Upper lobe of left lung (tissue), 4 donors: ENCODE data around the gene MFSD6.

ENCODE experiments used
- EP300 ChIP-seq, 4 donors: sonication (generic); formaldehyde crosslinking; IDR thresholded peaks; one replicate each; pipeline ENCODE4 v1.5.1; 2017; ENCODE audit warnings: antibody characterized with exemption in 4 of 4, control low read depth in 2 of 4
- POLR2A ChIP-seq, 4 donors: fragments of 450-650 bp; IDR thresholded peaks; one replicate each; pipeline ENCODE4 v1.5.1; 2016 to 2017; ENCODE audit warnings: antibody characterized with exemption in 4 of 4, mild to moderate bottlenecking in 2 of 4
- TF ChIP-seq, protein P1 (sequence below), 6 experiments: fragments of 450-650 bp in 4 of 6; fragments of 200-600 bp in 2 of 6; sonication (generic) in 2 of 6; IDR thresholded peaks; one replicate each; pipeline ENCODE4 v1.5.1; 2016 to 2019; ENCODE audit warnings: antibody characterized with exemption in 6 of 6

GRCh38 chr2:190493095-190493494 is 84.9 kb downstream of the MFSD6 start:
- no peak for TF ChIP-seq EP300 (IDR thresholded peaks at IDR 0.05)
- TF ChIP-seq, protein P1, sequence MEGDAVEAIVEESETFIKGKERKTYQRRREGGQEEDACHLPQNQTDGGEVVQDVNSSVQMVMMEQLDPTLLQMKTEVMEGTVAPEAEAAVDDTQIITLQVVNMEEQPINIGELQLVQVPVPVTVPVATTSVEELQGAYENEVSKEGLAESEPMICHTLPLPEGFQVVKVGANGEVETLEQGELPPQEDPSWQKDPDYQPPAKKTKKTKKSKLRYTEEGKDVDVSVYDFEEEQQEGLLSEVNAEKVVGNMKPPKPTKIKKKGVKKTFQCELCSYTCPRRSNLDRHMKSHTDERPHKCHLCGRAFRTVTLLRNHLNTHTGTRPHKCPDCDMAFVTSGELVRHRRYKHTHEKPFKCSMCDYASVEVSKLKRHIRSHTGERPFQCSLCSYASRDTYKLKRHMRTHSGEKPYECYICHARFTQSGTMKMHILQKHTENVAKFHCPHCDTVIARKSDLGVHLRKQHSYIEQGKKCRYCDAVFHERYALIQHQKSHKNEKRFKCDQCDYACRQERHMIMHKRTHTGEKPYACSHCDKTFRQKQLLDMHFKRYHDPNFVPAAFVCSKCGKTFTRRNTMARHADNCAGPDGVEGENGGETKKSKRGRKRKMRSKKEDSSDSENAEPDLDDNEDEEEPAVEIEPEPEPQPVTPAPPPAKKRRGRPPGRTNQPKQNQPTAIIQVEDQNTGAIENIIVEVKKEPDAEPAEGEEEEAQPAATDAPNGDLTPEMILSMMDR (IDR thresholded peaks at IDR 0.05): no peak
- TF ChIP-seq POLR2A (IDR thresholded peaks at IDR 0.05): no peak
